H1 (cell line): Measurements from ENCODE around the gene TSC22D1. TPM values are rescaled to one million over a fixed set of nuclear protein-coding genes. Genes with fewer than 3 reads are reported as not detected.

Experiments
- BCL11A ChIP-seq, 2 experiments: IDR thresholded peaks; one replicate each; pipeline ENCODE4 v1.6.1; 2011; ENCODE audit warnings: low read depth in 2 of 2, low read length in 2 of 2, mild to moderate bottlenecking in 2 of 2
- BRCA1 ChIP-seq: IDR thresholded peaks from 2 replicates; pipeline ENCODE4 v1.6.1; 2012; ENCODE audit warnings: low read depth, low read length, improper control_type of control experiment
- CBX8 ChIP-seq: fragments of 300-800, 300-1000 bp; sonication (generic); IDR thresholded peaks from 2 replicates; pipeline ENCODE4 v1.7.1; 2016; ENCODE audit warnings: low read depth, low read length, borderline replicate concordance
- KDM4A ChIP-seq: IDR thresholded peaks from one replicate; pipeline ENCODE4 v1.7.1; 2012; ENCODE audit warnings: low read depth, mild to moderate bottlenecking, moderate library complexity, low read length, inconsistent platforms; ENCODE audit not compliant: severe bottlenecking
- PHF8 ChIP-seq: fragments of 200-600 bp; sonication (generic); conservative IDR thresholded peaks from 2 replicates; pipeline ENCODE4 v1.7.1; 2012; ENCODE audit warnings: low read depth, mild to moderate bottlenecking, inconsistent platforms, low read length, moderate library complexity
- SIX5 ChIP-seq: IDR thresholded peaks from 2 replicates; pipeline ENCODE4 v1.6.1; 2011; ENCODE audit warnings: mild to moderate bottlenecking, low read depth, low read length
- SP2 ChIP-seq: IDR thresholded peaks from 2 replicates; pipeline ENCODE4 v1.6.1; 2012; ENCODE audit warnings: mild to moderate bottlenecking, low read length, inconsistent platforms
- SRF ChIP-seq: IDR thresholded peaks from 2 replicates; pipeline ENCODE4 v1.6.1; 2011; ENCODE audit warnings: mild to moderate bottlenecking, low read depth, low read length, moderate library complexity
- TCF12 ChIP-seq: IDR thresholded peaks from 2 replicates; pipeline ENCODE4 v1.6.1; 2011; ENCODE audit warnings: low read depth, mild to moderate bottlenecking, low read length
- TEAD4 ChIP-seq: IDR thresholded peaks from 2 replicates; pipeline ENCODE4 v1.6.1; 2012; ENCODE audit warnings: low read depth, low read length, inconsistent platforms, mixed read lengths
- polyA plus RNA-seq, 7 experiments: library from polyadenylated mRNA; depleted of rRNA in 3 of 7; stranded (reverse) in 5 of 7; unstranded in 2 of 7; fragments of >200 nt in 5 of 7; fragments of 200-250 nt in 2 of 7; gene quantifications; 1 replicate in 5 of 7; 2 replicates in 1 of 7; 4 replicates in 1 of 7; pipeline versions ENCODE4 v1.2.1 to v1.2.3, GENCODE V29; 2011 to 2013; ENCODE audit warnings: missing spikeins in 2 of 7, mixed read lengths in 2 of 7
- total RNA-seq: library from RNA; stranded (reverse); fragmentation: NEBNext Ultra II Directional; extraction: Animal tissue kit (Norgen Biotek cat#: 25700); gene quantifications from 2 replicates; pipeline ENCODE4 v1.2.1, GENCODE V29; 2021
- TF ChIP-seq, protein P1 (sequence below): fragments of 300-600 bp; sonication (generic); IDR thresholded peaks from 2 replicates; pipeline ENCODE4 v1.7.1; 2012; ENCODE audit warnings: low read length, moderate library complexity, mild to moderate bottlenecking, inconsistent platforms; ENCODE audit not compliant: insufficient replicate concordance
- TF ChIP-seq, protein P2 (sequence below): IDR thresholded peaks from 2 replicates; pipeline ENCODE4 v1.6.1; 2012; ENCODE audit warnings: inconsistent platforms

The TSC22D1 gene
- total and polyA plus RNA-seq, 2 of the 8 experiments (the other 6 are each of a cell fraction or from before 2014, with no cell fraction given): 52.6 to 80.9 TPM

DNA sequence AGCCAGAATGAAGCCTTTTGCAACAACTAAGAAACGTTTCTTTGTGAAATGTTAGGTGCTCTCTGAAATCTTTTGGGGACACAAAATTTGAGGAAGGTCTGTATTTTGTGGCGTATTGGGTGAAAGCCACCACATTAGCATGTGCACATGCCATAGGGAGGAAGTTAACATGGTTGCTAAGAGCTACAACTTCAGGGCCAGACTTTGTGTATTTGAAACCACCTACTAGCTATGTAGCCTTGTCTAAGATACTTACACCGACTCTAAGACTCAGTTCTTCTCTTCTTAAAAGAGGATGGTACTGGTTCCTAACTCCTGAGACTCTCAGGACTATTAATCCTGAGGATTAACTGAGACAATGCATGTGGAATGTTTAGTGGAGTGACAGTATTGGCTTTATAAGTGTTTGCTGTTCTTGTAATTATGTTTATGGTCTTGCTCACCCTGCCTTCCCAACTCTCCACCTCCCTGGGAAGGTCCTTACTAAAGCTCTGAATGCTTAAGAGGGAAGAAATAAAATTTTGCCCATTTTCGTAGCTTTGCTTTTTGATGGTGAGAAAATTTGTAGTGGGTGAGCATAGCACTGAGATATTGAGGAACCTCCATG is 187.0 kb downstream of the TSC22D1 start (continued):
- TF ChIP-seq, protein P1, sequence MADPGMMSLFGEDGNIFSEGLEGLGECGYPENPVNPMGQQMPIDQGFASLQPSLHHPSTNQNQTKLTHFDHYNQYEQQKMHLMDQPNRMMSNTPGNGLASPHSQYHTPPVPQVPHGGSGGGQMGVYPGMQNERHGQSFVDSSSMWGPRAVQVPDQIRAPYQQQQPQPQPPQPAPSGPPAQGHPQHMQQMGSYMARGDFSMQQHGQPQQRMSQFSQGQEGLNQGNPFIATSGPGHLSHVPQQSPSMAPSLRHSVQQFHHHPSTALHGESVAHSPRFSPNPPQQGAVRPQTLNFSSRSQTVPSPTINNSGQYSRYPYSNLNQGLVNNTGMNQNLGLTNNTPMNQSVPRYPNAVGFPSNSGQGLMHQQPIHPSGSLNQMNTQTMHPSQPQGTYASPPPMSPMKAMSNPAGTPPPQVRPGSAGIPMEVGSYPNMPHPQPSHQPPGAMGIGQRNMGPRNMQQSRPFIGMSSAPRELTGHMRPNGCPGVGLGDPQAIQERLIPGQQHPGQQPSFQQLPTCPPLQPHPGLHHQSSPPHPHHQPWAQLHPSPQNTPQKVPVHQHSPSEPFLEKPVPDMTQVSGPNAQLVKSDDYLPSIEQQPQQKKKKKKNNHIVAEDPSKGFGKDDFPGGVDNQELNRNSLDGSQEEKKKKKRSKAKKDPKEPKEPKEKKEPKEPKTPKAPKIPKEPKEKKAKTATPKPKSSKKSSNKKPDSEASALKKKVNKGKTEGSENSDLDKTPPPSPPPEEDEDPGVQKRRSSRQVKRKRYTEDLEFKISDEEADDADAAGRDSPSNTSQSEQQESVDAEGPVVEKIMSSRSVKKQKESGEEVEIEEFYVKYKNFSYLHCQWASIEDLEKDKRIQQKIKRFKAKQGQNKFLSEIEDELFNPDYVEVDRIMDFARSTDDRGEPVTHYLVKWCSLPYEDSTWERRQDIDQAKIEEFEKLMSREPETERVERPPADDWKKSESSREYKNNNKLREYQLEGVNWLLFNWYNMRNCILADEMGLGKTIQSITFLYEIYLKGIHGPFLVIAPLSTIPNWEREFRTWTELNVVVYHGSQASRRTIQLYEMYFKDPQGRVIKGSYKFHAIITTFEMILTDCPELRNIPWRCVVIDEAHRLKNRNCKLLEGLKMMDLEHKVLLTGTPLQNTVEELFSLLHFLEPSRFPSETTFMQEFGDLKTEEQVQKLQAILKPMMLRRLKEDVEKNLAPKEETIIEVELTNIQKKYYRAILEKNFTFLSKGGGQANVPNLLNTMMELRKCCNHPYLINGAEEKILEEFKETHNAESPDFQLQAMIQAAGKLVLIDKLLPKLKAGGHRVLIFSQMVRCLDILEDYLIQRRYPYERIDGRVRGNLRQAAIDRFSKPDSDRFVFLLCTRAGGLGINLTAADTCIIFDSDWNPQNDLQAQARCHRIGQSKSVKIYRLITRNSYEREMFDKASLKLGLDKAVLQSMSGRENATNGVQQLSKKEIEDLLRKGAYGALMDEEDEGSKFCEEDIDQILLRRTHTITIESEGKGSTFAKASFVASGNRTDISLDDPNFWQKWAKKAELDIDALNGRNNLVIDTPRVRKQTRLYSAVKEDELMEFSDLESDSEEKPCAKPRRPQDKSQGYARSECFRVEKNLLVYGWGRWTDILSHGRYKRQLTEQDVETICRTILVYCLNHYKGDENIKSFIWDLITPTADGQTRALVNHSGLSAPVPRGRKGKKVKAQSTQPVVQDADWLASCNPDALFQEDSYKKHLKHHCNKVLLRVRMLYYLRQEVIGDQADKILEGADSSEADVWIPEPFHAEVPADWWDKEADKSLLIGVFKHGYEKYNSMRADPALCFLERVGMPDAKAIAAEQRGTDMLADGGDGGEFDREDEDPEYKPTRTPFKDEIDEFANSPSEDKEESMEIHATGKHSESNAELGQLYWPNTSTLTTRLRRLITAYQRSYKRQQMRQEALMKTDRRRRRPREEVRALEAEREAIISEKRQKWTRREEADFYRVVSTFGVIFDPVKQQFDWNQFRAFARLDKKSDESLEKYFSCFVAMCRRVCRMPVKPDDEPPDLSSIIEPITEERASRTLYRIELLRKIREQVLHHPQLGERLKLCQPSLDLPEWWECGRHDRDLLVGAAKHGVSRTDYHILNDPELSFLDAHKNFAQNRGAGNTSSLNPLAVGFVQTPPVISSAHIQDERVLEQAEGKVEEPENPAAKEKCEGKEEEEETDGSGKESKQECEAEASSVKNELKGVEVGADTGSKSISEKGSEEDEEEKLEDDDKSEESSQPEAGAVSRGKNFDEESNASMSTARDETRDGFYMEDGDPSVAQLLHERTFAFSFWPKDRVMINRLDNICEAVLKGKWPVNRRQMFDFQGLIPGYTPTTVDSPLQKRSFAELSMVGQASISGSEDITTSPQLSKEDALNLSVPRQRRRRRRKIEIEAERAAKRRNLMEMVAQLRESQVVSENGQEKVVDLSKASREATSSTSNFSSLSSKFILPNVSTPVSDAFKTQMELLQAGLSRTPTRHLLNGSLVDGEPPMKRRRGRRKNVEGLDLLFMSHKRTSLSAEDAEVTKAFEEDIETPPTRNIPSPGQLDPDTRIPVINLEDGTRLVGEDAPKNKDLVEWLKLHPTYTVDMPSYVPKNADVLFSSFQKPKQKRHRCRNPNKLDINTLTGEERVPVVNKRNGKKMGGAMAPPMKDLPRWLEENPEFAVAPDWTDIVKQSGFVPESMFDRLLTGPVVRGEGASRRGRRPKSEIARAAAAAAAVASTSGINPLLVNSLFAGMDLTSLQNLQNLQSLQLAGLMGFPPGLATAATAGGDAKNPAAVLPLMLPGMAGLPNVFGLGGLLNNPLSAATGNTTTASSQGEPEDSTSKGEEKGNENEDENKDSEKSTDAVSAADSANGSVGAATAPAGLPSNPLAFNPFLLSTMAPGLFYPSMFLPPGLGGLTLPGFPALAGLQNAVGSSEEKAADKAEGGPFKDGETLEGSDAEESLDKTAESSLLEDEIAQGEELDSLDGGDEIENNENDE: no peak
- TF ChIP-seq KDM4A (no peak), PHF8 (no peak), CBX8 (no peak), TEAD4 (no peak), TCF12 (no peak), SP2 (no peak), BCL11A (IDR thresholded peaks at IDR 0.05; ENCODE audit: low read depth in 2 of 2, low read length in 2 of 2) (no peak), SIX5 (no peak), BRCA1 (no peak), SRF (no peak)
- TF ChIP-seq, protein P2, sequence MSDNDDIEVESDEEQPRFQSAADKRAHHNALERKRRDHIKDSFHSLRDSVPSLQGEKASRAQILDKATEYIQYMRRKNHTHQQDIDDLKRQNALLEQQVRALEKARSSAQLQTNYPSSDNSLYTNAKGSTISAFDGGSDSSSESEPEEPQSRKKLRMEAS: no peak
